Measurements from ENCODE around the gene KRTCAP2.
A peak's percentile ranks its signal among the peaks of the same experiment; 100 is the strongest.

Gene KRTCAP2

DNA sequence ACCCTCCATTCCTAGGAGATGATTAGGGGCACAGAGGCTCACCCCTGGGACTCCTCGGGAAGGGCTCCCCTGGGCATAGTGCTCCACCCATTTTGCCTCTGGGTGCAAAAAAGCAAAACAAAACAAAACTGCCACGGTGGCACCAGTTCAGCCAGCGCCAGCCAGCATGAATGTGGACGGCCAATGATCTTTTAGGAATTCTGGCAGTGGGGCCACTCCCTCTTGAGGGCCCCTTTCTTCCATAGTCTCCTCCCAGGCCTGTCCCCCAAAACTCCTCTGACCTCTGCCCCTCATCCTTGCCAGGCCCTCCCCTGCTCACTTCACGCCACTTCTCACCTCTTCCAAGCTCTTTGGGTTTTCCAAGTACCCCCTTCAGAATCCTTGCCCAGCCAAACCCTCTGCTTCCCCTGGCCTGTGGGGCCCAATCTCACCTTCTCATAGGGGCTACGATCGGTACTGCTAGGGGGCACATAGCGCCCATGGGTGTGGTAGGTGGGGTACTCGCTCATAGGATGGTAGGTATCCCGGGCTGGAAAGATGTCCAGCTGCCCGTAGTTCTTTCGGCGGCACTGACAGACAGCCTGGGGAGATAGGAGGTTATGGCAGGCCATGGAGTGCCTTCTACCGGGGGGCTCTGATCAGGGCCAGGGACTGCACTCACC, 13.8 kb upstream of the KRTCAP2 start:
- H3K36me3 ChIP-seq: peaks cover 6% of the 10 kb centered on the region; the same call in 1 of the 2 replicates
- H3K4me3 ChIP-seq (ENCODE audit: low read depth, low read length): no peak overlapping the region
- no peaks in the 10 kb centered on the region for H3K9me3 ChIP-seq
- no peaks in the 10 kb centered on the region for H3K27me3 ChIP-seq
- peaks cover 13% of the 10 kb centered on the region for H3K4me1 ChIP-seq
- no peak for DNase-seq
- TF ChIP-seq, protein P1, sequence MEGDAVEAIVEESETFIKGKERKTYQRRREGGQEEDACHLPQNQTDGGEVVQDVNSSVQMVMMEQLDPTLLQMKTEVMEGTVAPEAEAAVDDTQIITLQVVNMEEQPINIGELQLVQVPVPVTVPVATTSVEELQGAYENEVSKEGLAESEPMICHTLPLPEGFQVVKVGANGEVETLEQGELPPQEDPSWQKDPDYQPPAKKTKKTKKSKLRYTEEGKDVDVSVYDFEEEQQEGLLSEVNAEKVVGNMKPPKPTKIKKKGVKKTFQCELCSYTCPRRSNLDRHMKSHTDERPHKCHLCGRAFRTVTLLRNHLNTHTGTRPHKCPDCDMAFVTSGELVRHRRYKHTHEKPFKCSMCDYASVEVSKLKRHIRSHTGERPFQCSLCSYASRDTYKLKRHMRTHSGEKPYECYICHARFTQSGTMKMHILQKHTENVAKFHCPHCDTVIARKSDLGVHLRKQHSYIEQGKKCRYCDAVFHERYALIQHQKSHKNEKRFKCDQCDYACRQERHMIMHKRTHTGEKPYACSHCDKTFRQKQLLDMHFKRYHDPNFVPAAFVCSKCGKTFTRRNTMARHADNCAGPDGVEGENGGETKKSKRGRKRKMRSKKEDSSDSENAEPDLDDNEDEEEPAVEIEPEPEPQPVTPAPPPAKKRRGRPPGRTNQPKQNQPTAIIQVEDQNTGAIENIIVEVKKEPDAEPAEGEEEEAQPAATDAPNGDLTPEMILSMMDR (IDR thresholded peaks at IDR 0.05; ENCODE audit: low read depth, low read length): no peak

DNA sequence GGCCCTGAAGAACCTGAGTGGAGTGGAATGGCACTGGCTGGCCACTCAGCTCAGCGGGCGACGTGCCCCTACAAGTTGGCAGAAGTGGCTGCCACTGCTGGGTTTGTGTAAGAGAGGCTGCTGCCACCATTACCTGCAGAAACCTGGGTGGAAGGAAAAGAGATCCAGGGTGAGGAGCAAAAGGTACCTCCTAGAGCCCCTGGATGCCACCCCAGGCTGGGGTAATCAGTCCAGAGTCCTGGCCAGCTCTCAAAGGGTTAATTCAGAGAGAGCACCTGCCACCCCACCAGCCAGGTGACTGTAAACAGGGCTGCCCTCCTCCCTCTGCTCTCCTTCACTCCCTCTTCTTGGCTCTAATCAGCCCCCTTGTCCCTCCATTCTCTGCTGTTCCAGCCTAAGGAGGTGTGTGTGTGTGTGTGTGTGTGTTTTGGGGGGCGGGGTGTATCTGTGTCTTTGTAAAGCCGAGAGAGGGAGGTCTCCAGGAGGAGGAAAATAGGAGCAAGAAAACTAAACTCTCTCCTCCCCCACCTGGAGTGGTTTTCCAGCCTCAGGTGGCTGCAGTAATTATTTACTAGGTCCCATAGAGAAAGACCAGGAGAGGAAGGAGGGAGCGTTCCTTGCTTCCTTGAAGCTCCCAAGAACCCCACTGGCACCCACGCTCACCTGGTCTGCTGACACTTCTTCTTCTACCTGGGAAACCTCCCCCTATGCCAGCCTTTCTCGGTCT, 13.1 kb upstream of the KRTCAP2 start:
- TF ChIP-seq, protein P1 (IDR thresholded peaks at IDR 0.05; ENCODE audit: low read depth, low read length): no peak
- no peak overlapping the region for H3K4me3 ChIP-seq (ENCODE audit: low read depth, low read length)

DNA sequence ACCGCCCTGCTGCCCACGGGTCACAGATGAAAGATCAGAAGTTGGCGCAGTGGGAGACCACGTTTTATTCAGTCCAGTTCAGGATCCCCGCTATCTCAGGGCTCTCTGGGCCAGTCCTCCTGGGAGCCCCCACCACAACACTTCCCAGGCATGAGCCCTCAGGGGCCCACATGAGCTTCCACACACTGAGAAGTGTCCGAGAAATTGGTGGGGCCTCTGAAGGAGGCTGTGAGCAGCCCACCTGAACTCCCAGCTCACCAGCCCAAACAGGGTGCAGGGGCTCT, 12.6 kb upstream of the KRTCAP2 start:
- peaks cover 7% of the 10 kb centered on the region; the same call in 1 of the 2 replicates for H3K36me3 ChIP-seq
- no peaks in the 10 kb centered on the region for H3K9me3 ChIP-seq
- DNase-seq: no peak
- no peaks in the 10 kb centered on the region for H3K27me3 ChIP-seq
- TF ChIP-seq, protein P1 (IDR thresholded peaks at IDR 0.05; ENCODE audit: low read depth, low read length): no peak
- peaks cover 13% of the 10 kb centered on the region for H3K4me1 ChIP-seq
- H3K4me3 ChIP-seq (ENCODE audit: low read depth, low read length): no peak overlapping the region

More for the DNA sequence above, 13.1 kb upstream of the KRTCAP2 start:
- peaks cover 13% of the 10 kb centered on the region for H3K4me1 ChIP-seq
- H3K27me3 ChIP-seq: no peaks in the 10 kb centered on the region
- no peak for DNase-seq
- peaks cover 6% of the 10 kb centered on the region; the same call in 1 of the 2 replicates for H3K36me3 ChIP-seq
- H3K9me3 ChIP-seq: no peaks in the 10 kb centered on the region

DNA sequence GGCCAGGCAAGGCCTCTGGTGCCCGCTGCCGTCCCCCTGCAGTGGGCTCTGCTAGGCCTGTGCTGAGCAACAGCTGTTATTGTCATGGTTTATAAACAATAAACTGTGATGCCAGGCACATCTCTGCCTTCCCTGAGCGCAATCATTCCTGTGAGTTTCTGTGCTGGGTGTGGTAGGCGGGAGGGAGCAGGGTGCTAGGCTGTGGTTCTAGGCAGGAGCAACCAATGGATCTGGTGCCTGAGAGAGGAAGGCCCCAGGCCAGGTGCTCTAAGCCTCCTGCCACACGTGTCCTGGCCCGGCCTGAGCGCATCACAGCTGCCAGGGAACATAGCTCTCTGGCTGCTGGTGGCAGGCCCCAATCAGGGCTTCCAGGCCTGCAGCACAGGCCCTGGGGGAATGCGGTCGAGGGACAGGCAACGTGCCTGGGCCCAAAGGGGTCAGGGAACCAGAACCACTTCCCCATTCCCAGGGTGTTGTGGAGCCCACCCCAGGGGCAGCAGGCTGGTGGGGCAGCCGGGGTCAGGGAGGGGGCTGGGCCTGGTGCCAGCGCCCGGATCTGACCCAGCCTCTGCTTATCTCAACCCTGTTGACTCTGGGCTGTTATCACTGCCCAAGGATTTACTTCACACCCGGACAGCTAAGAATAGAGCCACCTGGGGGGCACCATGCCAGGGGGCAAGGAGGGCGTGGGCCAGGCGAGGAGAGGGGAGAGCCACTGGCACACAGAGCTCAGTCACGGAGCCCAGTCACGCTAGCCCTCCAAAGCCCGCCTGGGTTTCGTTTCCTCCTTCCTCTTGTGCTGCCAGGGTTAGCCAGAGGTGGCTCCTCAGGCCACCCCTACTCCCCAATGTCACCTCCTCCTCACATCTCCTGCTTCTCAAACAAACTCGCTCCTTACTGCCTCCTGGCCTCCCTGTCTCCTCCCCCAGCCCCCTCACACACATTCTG, 12.0 kb upstream of the KRTCAP2 start:
- Histone ChIP-seq H3K27me3 (no peaks in the 10 kb centered on the region), H3K4me3 (ENCODE audit: low read depth, low read length) (no peak overlapping the region), H3K36me3 (peaks cover 14% of the 10 kb centered on the region), H3K4me1 (peaks cover 13% of the 10 kb centered on the region), H3K9me3 (no peaks in the 10 kb centered on the region)
- TF ChIP-seq, protein P1 (IDR thresholded peaks at IDR 0.05; ENCODE audit: low read depth, low read length): no peak
- peak; percentile 74 for DNase-seq

DNA sequence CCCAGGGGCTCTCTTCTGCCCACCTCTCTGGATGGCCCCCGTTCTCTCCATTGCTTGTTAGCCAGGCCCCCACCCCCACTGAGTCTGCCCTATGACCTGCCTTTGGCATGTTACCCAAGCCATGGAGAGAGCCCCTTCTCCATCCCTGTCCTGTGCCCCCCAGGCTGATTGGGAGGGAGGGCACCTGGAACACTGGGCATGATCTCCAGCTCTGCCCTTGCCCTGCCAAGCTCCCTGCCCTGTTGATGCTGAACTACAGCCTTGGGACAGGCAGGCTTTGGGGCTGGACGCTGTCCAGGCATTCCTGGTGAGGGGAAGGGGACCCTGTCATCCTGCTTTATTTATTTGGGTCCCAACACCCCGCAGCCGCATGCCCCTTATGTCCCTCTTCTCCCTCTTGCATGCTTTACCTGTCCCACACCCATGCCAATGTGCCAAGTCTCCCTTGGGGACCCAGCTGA, 11.3 kb upstream of the KRTCAP2 start:
- TF ChIP-seq, protein P1 (IDR thresholded peaks at IDR 0.05; ENCODE audit: low read depth, low read length): no peak
- Histone ChIP-seq H3K27me3 (no peaks in the 10 kb centered on the region), H3K36me3 (peaks cover 21% of the 10 kb centered on the region), H3K4me3 (ENCODE audit: low read depth, low read length) (no peak overlapping the region), H3K4me1 (peaks cover 13% of the 10 kb centered on the region), H3K9me3 (no peaks in the 10 kb centered on the region)
- DNase-seq: no peak

Measured in BE2C (cell line).